ENCODE results near the gene PTEN.

DNA sequence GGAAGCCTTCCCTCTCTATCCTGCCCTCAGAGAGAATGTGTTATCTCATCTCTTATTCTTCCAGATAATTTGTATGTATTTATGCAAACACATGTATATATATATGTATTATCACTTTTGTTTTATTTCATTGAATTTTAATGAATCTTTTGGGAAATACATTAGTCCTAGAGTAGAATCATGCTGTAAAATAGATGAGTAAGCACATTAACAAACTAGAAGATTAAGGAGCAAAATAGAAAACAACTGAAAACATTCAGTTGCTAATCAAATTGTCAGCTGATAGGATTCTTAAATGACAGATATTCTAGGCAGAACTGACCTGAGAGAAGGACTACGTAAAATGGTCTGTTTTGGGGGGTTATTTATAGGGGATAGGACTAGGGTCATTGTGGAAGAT lies 11.3 kb upstream of the PTEN start:
- TF ChIP-seq YY1 (IDR thresholded peaks at IDR 0.05; ENCODE audit: insufficient read depth, insufficient read length) (no peak), ZNF274 (IDR thresholded peaks at IDR 0.05; ENCODE audit: low read depth, low read length) (no peak)
